ENCODE results near the gene COL6A1.
A peak's percentile ranks its signal among the peaks of the same experiment; 100 is the strongest.

The COL6A1 gene

DNA sequence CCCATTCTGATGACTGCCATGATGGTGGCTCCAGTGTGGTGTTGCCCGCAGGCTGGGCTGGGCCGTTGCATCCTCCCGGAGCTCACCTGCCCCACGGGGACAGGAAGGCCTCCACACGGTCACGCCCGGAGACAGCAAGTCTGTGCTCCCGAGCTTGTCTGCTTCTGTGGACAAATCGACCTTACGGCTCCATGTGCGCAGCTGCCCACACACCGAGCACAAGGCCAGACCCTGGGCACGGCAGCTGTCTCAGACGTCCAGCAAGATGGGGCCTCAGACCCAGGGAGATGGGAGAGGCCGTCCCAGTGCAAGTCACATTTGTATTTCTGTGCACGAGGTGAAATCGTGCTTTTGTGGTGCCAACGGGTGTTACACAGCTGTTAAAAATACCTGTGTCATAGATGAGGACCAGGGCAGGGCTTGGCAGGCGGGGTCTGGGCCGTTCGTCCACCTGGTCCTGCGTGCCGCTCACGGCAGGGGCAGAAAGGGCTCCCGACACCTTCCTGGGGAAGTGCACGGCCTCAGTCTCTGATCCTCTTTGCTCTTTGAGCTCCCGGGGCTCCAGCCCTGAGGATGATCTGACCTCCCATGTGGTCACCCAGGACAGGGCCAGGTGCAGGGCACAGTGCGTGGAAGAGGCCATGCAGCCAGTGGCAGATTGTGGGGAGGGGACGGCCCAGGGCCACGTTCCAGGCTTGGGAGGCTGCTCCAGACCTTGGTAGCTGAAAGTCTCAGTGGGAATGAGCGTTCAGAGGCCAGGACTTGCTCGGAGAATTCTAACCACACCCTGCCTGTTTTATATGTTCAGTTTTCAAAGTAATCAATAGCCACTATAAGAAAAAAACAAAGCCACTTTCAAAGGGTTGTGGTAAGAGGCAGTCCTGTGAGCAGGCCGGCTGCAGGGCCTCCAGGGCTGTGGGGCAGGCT is 13.5 kb downstream of the COL6A1 start:
- DNase-seq = no peak

DNA sequence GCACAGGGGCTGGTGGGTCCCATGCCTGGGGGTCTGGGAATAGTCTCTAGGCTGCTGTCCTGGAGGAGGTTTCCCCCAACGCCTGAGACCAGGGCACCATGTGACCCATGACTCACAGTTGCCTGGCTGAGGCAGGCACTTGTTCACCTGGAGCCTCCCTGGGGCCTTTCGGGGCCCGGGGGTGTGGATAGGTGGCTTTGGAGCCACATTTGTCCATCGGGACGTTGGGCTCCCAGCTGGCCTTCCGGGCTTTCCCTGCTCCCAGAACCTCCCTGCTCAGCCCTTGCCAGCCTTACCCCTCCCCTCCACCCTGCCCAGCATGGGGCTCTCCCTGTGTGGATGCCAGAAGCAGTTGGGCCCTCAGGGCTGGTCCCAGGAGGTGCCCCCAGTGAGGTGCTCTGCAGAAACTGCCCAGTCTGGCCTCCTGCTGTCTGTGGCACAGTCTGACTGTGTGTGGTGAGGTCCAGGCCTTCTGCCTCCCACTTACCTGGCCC is 14.2 kb downstream of the COL6A1 start:
- DNase-seq = no peak

DNA sequence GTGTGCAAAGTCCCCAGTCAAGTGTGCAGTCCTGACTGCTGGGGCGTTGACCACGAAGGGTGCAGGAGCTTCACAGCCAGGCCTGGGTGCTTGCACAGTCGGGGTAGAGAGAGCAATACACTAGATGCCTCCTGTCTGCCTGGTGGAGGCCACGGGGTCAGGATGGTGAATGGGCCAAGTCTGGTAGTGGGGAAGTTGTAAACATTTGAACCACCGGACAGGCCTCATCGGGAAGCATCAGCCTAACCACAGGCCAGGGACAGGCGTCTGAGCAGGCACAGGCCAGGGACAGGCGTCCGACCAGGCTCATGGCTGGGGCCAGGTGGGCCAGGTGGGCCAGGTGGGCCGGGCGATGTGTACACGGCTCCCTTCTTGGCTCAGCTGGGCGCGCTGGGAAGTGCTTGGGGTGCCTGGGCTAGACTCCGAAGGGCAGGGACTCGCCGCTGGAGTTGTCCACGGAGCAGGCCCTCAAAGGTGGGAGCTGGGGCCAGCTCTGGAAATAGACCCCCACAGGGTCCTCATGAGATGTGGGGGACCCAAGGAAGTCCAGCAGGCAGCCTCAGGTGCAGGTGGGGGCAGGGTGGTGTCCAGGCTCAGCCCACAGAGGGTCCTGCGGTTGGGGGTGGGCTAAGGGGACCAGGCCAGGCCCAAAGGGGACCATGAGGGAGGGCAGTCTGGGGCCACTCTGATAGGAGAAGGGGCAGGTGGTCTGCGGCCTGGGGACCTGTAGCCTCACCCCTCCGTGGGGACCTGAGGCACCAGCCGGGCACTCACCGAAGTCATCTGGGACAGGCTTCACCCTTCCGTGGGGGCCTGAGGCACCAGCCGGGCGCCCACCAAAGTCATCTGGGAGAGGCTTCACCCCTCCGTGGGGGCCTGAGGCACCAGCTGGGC is 15.0 kb downstream of the COL6A1 start:
- no peak for DNase-seq

DNA sequence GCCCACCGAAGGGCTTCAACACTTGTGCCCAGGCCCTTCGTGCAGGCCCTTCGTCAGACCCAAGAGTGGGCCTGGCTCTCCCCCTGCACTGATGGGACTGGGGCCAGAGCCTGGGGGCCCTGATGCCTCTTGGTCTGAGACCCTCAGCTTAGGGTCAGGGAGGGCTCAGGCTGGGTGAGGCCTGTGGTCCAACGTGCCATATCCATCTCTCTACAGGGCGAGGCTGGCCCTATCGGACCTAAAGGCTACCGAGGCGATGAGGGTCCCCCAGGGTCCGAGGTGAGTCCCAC is 15.6 kb downstream of the COL6A1 start:
- DNase-seq = no peak

DNA sequence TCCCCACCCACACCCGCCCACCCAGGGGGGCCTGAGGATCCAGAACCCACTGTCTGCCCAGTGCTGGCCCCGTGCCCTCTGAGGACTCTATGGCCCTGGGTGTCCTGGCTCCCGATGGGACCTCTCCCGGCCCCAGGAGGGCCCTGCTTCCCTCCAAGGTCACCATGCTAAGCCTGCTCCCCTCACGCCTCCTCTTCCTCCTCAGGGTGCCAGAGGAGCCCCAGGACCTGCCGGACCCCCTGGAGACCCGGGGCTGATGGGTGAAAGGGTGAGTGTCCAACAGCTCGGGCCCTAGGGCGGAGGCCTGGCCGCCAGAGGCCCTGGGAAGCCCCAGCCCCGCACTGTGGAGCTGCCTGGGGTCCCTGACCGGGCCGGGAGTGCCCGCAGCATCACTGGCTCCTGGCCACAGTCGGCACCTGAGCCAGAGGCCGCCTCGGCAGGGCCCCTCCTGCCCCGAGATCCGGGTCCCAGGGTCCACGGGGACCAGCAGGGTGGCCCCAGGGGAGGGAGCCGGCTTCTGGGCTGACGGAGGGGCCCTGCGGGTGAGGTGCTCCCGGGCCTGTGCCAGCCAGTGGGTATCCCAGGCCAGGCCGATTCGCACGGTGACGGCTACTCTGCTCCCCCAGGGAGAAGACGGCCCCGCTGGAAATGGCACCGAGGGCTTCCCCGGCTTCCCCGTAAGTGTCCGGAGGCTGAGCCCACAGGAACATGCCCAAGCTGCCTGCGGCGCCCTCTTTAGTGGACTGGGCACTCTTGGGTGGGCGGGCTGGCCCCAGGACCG is 16.1 kb downstream of the COL6A1 start:
- no peak for DNase-seq

DNA sequence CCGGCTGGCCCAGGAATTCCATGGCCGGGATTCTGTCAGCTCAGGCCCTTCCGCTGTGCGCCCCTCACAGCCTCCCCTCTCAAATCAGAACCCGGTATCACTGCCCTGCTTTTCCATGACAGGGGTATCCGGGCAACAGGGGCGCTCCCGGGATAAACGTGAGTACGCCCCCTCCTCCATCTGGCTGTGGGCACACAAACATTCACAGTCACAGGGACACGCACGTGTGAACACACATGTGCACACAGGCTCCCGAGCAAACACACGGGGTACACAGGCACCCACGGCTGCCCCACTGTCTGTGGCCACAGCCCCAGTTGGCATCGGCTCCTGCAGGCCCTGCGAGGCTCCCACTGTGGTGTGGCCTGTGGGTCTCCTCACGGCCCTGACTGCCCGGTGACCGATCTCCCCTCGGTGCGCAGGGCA is 16.7 kb downstream of the COL6A1 start:
- DNase-seq = no peak

DNA sequence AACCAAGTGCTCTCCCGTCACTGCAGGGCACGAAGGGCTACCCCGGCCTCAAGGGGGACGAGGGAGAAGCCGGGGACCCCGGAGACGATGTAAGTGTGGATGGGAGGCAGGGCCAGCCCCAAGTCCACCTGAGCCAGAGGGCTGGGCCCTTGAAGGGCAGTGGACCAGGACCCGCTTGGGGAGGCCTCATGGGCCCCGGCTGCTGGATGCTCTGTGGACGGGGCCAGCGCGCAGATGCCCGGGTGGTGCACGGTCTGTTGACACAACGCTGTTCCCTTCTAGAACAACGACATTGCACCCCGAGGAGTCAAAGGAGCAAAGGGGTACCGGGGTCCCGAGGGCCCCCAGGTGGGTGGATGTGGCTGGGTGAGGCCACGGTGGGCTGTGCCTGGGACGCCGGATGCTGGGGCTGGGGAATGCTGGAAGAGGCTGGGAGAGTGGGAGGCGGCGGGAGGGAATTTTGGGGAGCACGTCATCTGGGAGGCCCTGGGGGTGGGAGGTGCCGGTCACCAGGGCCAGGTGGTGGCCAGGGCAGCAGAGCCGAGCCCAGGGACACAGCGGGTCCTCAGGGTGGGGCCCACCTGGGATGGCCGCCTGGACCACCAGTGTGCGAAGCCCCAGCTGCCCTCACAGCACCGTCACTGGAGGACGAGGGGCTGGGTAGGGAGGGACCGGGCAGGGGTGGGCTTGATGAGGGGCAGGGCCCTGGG is 17.5 kb downstream of the COL6A1 start:
- DNase-seq = no peak

DNA sequence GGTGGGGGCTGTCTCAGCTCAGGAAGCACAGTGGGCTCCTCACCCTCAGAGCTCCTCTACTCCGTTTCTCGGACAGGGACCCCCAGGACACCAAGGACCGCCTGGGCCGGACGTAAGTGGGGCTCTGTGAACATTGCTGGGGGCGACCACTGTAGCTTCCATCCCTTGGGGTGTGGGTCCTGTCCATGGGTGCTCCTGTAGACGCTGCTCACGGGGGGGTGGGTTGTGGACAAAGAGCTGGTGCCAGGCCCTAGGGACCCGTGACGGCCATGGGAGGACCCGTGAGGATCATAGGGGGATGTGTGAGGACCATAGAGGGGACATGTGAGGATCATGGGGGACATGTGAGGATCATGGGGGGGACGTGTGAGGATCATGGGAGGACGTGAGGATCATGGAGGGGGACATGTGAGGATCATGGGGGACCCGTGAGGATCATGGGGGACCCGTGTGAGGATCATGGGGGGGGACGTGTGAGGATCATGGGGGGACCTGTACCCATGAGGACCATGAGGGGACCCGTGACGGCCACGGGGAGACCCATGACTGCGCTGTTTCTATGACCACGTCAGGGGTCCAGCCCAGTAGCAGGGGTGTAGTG is 18.1 kb downstream of the COL6A1 start:
- no peak for DNase-seq

DNA sequence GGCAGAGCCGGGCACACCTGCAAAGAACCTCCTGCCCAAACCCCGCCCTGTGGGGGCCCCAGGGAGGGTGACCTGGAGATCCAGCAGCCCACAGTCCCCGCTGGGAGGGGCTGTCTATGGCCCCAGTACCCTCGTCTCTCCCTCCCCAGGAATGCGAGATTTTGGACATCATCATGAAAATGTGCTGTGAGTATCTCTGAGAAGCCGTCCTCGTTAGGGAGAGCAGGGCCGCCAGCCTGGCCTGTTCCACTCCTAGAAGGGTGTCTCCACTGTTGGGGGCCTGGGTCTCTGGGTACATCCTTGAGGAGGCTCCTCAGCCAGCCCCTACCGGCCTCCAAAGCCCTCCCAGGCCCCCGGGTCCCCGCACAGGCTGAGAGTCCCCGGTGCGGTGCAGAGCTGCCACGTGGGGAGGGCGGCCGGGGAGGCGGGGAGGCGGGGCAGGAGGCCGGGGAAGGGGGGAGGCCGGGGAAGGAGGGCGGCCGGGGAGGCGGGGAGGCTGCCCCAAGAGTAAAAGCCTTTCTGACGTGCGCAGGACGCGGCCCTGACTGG is 18.7 kb downstream of the COL6A1 start:
- DNase-seq = no peak

DNA sequence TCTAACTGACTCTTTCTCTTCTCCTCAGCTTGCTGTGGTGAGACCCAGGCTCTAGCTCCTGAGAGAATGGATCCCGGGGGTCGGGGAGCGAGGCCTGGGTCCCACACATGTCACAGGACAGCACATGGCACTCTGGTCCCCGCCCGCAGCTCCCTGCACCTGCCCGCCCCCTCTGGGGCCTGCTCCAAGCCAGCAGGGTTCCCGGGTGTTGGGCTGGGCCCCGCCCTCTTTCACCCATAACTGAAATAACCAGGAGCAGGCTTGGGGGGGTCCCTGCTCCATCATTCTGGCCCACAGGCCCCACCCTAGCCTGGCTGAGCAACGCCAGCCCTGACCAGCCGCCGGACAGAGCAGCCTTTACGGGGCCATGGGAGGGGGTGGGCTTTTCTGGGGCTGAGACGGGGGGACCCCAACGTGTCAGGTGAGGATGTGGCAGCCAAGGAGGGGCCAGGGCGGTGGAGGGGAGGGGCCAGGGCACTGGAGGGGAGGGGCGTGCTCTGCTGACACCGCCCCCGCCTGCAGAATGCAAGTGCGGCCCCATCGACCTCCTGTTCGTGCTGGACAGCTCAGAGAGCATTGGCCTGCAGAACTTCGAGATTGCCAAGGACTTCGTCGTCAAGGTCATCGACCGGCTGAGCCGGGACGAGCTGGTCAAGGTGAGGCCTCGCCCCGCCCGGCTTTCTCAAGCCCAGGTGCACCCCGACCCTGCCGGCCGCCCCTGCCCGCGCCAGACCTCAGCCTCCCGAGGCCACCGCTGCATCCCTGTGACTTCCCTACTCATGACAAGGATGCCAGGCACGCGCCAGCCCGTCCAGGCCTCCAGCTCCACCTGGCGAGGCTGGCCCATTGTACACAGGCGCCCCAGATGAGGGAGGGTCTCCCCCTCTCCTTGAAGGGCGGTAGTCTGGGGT is 19.4 kb downstream of the COL6A1 start:
- DNase-seq = no peak

DNA sequence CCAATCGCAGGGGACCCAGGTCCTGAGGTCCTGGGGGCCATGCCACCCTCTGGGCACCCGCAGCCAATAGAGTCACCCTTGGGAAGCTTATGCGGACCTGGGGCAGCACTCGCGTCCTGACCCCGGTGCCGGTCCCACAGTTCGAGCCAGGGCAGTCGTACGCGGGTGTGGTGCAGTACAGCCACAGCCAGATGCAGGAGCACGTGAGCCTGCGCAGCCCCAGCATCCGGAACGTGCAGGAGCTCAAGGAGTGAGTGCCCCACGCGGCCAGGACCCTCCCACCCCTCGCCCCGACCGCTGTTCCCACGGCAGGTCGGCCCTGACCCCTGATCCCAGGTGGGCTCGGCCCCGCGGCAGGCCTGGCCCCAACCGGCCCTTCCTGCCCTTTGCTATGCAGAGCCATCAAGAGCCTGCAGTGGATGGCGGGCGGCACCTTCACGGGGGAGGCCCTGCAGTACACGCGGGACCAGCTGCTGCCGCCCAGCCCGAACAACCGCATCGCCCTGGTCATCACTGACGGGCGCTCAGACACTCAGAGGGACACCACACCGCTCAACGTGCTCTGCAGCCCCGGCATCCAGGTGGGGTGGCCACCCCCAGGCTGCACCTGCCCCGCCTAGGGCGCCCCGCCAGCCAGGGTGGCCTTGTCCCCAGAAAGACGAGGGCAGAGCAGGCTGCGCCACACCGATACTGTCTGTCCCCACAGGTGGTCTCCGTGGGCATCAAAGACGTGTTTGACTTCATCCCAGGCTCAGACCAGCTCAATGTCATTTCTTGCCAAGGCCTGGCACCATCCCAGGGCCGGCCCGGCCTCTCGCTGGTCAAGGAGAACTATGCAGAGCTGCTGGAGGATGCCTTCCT is 20.5 kb downstream of the COL6A1 start:
- DNase-seq = no peak

DNA sequence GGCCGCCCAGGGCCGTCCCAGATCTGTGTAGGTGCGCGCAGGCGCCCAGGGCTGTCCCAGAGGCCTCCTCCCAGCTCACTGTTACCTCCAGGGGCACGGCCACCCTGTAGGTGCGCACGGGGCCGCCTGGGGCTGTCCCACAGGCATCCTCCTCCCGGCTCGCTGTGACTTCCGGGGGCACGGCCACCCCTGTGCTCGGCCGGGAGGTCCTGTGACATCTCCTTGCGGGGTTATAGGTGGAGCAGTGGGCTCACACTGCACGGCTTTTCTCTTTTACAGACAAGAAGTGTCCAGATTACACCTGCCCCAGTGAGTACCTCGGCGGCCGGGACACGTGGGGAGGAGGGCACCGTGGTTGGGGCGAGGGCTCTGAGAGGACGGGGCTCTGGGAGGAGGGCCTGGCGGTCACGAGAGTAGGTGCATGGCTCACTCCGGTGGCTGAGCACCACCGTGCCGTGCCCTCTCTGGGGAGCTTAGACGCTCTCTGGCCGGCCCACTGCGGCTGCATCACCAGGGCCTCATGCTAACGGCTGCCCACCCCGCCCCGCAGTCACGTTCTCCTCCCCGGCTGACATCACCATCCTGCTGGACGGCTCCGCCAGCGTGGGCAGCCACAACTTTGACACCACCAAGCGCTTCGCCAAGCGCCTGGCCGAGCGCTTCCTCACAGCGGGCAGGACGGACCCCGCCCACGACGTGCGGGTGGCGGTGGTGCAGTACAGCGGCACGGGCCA is 21.4 kb downstream of the COL6A1 start:
- no peak for DNase-seq

DNA sequence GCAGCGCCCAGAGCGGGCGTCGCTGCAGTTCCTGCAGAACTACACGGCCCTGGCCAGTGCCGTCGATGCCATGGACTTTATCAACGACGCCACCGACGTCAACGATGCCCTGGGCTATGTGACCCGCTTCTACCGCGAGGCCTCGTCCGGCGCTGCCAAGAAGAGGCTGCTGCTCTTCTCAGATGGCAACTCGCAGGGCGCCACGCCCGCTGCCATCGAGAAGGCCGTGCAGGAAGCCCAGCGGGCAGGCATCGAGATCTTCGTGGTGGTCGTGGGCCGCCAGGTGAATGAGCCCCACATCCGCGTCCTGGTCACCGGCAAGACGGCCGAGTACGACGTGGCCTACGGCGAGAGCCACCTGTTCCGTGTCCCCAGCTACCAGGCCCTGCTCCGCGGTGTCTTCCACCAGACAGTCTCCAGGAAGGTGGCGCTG is 22.0 kb downstream of the COL6A1 start:
- no peak for DNase-seq

DNA sequence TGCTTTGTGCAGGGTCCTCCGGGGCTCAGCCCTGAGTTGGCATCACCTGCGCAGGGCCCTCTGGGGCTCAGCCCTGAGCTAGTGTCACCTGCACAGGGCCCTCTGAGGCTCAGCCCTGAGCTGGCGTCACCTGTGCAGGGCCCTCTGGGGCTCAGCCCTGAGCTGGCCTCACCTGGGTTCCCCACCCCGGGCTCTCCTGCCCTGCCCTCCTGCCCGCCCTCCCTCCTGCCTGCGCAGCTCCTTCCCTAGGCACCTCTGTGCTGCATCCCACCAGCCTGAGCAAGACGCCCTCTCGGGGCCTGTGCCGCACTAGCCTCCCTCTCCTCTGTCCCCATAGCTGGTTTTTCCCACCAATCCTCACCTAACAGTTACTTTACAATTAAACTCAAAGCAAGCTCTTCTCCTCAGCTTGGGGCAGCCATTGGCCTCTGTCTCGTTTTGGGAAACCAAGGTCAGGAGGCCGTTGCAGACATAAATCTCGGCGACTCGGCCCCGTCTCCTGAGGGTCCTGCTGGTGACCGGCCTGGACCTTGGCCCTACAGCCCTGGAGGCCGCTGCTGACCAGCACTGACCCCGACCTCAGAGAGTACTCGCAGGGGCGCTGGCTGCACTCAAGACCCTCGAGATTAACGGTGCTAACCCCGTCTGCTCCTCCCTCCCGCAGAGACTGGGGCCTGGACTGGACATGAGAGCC is 22.7 kb downstream of the COL6A1 start:
- DNase-seq = no peak

DNA sequence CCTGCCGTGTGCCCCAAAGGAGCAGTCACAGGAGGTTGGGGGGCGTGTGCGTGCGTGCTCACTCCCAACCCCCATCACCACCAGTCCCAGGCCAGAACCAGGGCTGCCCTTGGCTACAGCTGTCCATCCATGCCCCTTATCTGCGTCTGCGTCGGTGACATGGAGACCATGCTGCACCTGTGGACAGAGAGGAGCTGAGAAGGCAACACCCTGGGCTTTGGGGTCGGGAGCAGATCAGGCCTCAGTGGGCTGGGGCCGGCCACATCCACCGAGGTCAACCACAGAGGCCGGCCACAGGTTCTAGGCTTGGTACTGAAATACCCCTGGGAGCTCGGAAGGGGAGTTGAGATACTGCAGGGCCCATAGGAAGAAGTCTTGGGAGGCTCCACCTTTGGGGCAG is 23.5 kb downstream of the COL6A1 start:
- DNase-seq = no peak

DNA sequence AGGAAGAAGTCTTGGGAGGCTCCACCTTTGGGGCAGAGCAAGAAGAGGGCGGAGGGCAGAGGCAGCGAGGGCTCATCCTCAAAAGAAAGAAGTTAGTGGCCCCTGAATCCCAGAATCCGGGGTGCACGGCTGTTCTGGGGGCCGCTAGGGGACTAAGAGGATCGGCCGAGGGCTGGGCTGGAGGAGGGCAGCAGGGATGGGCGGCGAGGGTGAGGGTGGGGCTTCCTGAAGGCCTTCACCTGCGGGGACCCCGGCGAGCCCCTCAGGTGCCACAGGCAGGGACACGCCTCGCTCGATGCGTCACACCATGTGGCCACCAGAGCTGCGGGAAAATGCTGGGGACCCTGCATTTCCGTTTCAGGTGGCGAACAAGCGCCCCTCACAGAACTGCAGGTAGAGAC is 23.9 kb downstream of the COL6A1 start:
- no peak for DNase-seq

DNA sequence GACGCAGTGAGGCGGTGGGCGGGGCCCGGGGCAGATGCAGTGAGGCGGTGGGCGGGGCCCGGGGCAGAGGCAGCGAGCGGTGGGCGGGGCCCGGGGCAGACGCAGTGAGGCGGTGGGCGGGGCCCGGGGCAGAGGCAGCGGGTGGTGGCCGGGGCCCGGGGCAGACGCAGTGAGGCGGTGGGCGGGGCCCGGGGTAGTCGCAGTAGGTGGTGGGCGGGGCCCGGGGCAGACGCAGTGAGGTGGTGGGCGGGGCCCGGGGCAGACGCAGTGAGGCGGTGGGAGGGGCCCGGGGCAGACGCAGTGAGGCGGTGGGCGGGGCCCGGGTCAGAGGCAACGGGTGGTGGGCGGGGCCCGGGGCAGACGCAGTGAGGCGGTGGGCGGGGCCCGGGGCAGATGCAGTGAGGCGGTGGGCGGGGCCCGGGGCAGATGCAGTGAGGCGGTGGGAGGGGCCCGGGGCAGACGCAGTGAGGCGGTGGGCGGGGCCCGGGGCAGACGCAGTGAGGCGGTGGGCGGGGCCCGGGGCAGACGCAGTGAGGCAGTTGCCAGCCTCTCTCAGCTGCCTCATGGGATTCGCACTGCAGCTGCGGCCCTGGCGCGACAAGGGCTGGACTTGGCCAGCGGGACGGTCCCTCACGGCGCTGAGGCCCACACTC is 24.4 kb downstream of the COL6A1 start:
- DNase-seq = peak; percentile 28 to 32
